Measurements from ENCODE around the gene PLCB1. TPM values are rescaled to one million over a fixed set of nuclear protein-coding genes. Genes with fewer than 3 reads are reported as not detected.

The PLCB1 gene
- total and polyA plus RNA-seq, 2 experiments from 2014 or later = 14.9 to 20.7 TPM

GRCh38 chr20:8624616-8625015 is 492.6 kb downstream of the PLCB1 start:
- H3K27ac ChIP-seq (ENCODE audit: low read depth) = no peak overlapping the region
- Mint-ChIP-seq H3K9me3 (no peaks in the 10 kb centered on the region), H3K27ac (no peak overlapping the region), H3K27me3 (ENCODE audit: insufficient read depth, low read depth, poor library complexity) (no peaks in the 10 kb centered on the region), H3K36me3 (ENCODE audit: low read depth) (no peaks in the 10 kb centered on the region), H3K4me1 (peaks cover 4% of the 10 kb centered on the region; the same call in 2 of the 3 replicates), H3K4me3 (no peak overlapping the region)
- DNase-seq (ENCODE audit: low spot score) (no peak), ATAC-seq (no peak)
- H3K36me3 ChIP-seq (ENCODE audit: insufficient read depth) = no peaks in the 10 kb centered on the region
- no peaks in the 10 kb centered on the region for H3F3A ChIP-seq (replicated peaks; ENCODE audit: low read depth)
- H3K4me3 ChIP-seq = no peak overlapping the region
- H3K27me3 ChIP-seq (ENCODE audit: insufficient read depth) = no peaks in the 10 kb centered on the region
- H3K4me1 ChIP-seq (ENCODE audit: insufficient read depth) = no peaks in the 10 kb centered on the region
- H2AFZ ChIP-seq = no peak overlapping the region
- TF ChIP-seq REST (IDR thresholded peaks at IDR 0.05; ENCODE audit: unreplicated experiment) (no peak), STAT1 (IDR thresholded peaks at IDR 0.05; ENCODE audit: unreplicated experiment) (no peak), EZH2phosphoT487 (IDR thresholded peaks at IDR 0.05; ENCODE audit: unreplicated experiment) (no peak)
- H3K4me2 ChIP-seq = no peak overlapping the region
- H3K9me2 ChIP-seq (ENCODE audit: insufficient read depth) = no peaks in the 10 kb centered on the region
- H3K79me2 ChIP-seq (replicated peaks; ENCODE audit: insufficient read depth) = no peaks in the 10 kb centered on the region
- H4K20me1 ChIP-seq (replicated peaks; ENCODE audit: insufficient read depth) = no peaks in the 10 kb centered on the region

GRCh38 chr20:8627340-8628004 is 495.4 kb downstream of the PLCB1 start:
- H3K27me3 Mint-ChIP-seq (ENCODE audit: insufficient read depth, low read depth, poor library complexity) = no peaks in the 10 kb centered on the region
- Histone ChIP-seq H2AFZ (no peak overlapping the region), H3K4me3 (no peak overlapping the region), H3K9me2 (ENCODE audit: insufficient read depth) (no peaks in the 10 kb centered on the region), H3K27ac (ENCODE audit: low read depth) (no peak overlapping the region), H3K4me1 (ENCODE audit: insufficient read depth) (no peaks in the 10 kb centered on the region), H3F3A (replicated peaks; ENCODE audit: low read depth) (no peaks in the 10 kb centered on the region), H4K20me1 (replicated peaks; ENCODE audit: insufficient read depth) (no peaks in the 10 kb centered on the region), H3K4me2 (no peak overlapping the region), H3K79me2 (replicated peaks; ENCODE audit: insufficient read depth) (no peaks in the 10 kb centered on the region), H3K27me3 (ENCODE audit: insufficient read depth) (no peaks in the 10 kb centered on the region), H3K36me3 (ENCODE audit: insufficient read depth) (no peaks in the 10 kb centered on the region)
- H3K4me3 Mint-ChIP-seq = no peak overlapping the region
- peak overlapping the region; percentile 23; the same call in 1 of the 2 replicates for H3K27ac Mint-ChIP-seq
- H3K9me3 Mint-ChIP-seq = no peaks in the 10 kb centered on the region
- ATAC-seq (no peak), DNase-seq (ENCODE audit: low spot score) (no peak)
- H3K4me1 Mint-ChIP-seq = peaks cover 4% of the 10 kb centered on the region; the same call in 2 of the 3 replicates
- no peaks in the 10 kb centered on the region for H3K36me3 Mint-ChIP-seq (ENCODE audit: low read depth)
- TF ChIP-seq JUNB (IDR thresholded peaks at IDR 0.05; ENCODE audit: unreplicated experiment) (no peak), STAT1 (IDR thresholded peaks at IDR 0.05; ENCODE audit: unreplicated experiment) (no peak), REST (IDR thresholded peaks at IDR 0.05; ENCODE audit: unreplicated experiment) (no peak), CTCF (conservative IDR thresholded peaks at IDR 0.05; ENCODE audit: low read depth in 2 of 2) (no peak), NANOG (IDR thresholded peaks at IDR 0.05; ENCODE audit: borderline replicate concordance) (no peak), CREB1 (CRISPR knock-in tag; IDR thresholded peaks at IDR 0.05; ENCODE audit: low read depth) (no peak), EZH2 (IDR thresholded peaks at IDR 0.05; ENCODE audit: low read depth, unreplicated experiment) (no peak), ETS1 (IDR thresholded peaks at IDR 0.05) (no peak), ZNF114 (CRISPR knock-in tag; IDR thresholded peaks at IDR 0.05) (no peak), ZNF331 (CRISPR knock-in tag; IDR thresholded peaks at IDR 0.05; ENCODE audit: low read depth) (no peak)
